GM18502 (cell line): Measurements from ENCODE around the gene CDC40.
A peak's percentile ranks its signal among the peaks of the same experiment; 100 is the strongest.

Experiments used
- ATAC-seq: cut with Tn5 transposase; IDR thresholded peaks from one replicate; pipeline ENCODE4 v1.9.1; 2021; ENCODE audit warnings: mild to moderate bottlenecking; ENCODE audit not compliant: unreplicated experiment, poor library complexity

Gene CDC40

GRCh38 chr6:110180228-110181008, at the start of gene CDC40:
TSS of gene CDC40 (plus strand) at chr6:110180427. CDS start at chr6:110180445, 18 bp downstream.
- ATAC-seq: peak; percentile 56

GRCh38 chr6:110137924-110138887, 42.0 kb upstream of the CDC40 start:
- ATAC-seq: no peak

- ATAC-seq: no peak
Measured at GRCh38 chr6:110139052-110139451, 41.2 kb upstream of the CDC40 start.

- no peak for ATAC-seq
Measured at GRCh38 chr6:110140650-110141049, 39.6 kb upstream of the CDC40 start.

GRCh38 chr6:110147870-110148269, 32.4 kb upstream of the CDC40 start:
- no peak for ATAC-seq

GRCh38 chr6:110158479-110158878, 21.7 kb upstream of the CDC40 start:
- ATAC-seq: no peak

GRCh38 chr6:110170081-110170480, 10.1 kb upstream of the CDC40 start:
- no peak for ATAC-seq

GRCh38 chr6:110173506-110174132, 6.6 kb upstream of the CDC40 start:
- ATAC-seq: no peak

- ATAC-seq: peak; percentile 21
Measured at GRCh38 chr6:110178626-110179405, 1.4 kb upstream of the CDC40 start.

GRCh38 chr6:110179406-110180227, 610 bp upstream of the CDC40 start, which contains the start of gene WASF1:
TSS of gene WASF1 (minus strand) at chr6:110179670. CDS start at chr6:110127601, 52,069 bp downstream.
- ATAC-seq: peak; percentile 86

GRCh38 chr6:110181131-110182030, 1.2 kb downstream of the CDC40 start:
- no peak for ATAC-seq

- ATAC-seq: no peak
Measured at GRCh38 chr6:110183292-110183885, 3.2 kb downstream of the CDC40 start.

GRCh38 chr6:110185879-110186278, 5.7 kb downstream of the CDC40 start:
- peak; percentile 67 for ATAC-seq

GRCh38 chr6:110188791-110189190, 8.6 kb downstream of the CDC40 start:
- no peak for ATAC-seq

GRCh38 chr6:110190726-110191125, 10.5 kb downstream of the CDC40 start:
- ATAC-seq: no peak

GRCh38 chr6:110191477-110191876, 11.2 kb downstream of the CDC40 start:
- no peak for ATAC-seq

- ATAC-seq: no peak
Measured at GRCh38 chr6:110195639-110196038, 15.4 kb downstream of the CDC40 start.

GRCh38 chr6:110196874-110197273, 16.6 kb downstream of the CDC40 start:
- ATAC-seq: no peak
